ENCODE measurements around the gene LRCH4. TPM values are rescaled to one million over a fixed set of nuclear protein-coding genes. Genes with fewer than 3 reads are reported as not detected.
A peak's percentile ranks its signal among the peaks of the same experiment; 100 is the strongest.

LRCH4 gene
- total RNA-seq, 4 donors from 2014 or later, result 115 to 508 (median 151) TPM

- WGBS, 2 donors (ENCODE audit: low coverage in 1 of 2), result 90 to 91% methylated on average over 2 to 17 of the region's 17 CpGs
These were observed 5.7 kb upstream of the LRCH4 start for GRCh38 chr7:100591596-100591995.

GRCh38 chr7:100590077-100590737, 4.3 kb upstream of the LRCH4 start:
- DNase-seq, result no peak
- WGBS, 2 donors (ENCODE audit: low coverage in 1 of 2), result 26 to 55% methylated on average over 4 to 20 of the region's 20 CpGs
- H3K9me3 ChIP-seq, result no peaks in the 10 kb centered on the region
- intact Hi-C loops (cut with DNase I; ENCODE audit: low total_unique reads) (no loop called here), in situ Hi-C loops (cut with MboI; ENCODE audit: low pct_ligation_motif_present in 1 of 4, low pct_unique_long_range_greater_than_20kb in 1 of 4, low sequenced_read_pairs in 3 of 4) (loop anchor here in 1 of 4 donors (25.0 kb wide), 1 partner anchor 97 kb away; the partner anchor contains the start of gene GIGYF1)
- peaks cover 0 to 11% (median 8%) of the 10 kb centered on the region in 4 donors for H3K4me1 ChIP-seq
- H3K4me3 ChIP-seq, result no peak overlapping the region
- no peak for TF ChIP-seq POLR2A (IDR thresholded peaks at IDR 0.05)
- no peak for TF ChIP-seq EP300 (IDR thresholded peaks at IDR 0.05; ENCODE audit: low read depth)
- TF ChIP-seq CTCF (IDR thresholded peaks at IDR 0.05), result no peak
- no peak for TF ChIP-seq POLR2AphosphoS5 (IDR thresholded peaks at IDR 0.05)
- no peaks in the 10 kb centered on the region for H3K36me3 ChIP-seq
- peak overlapping the region in 2 of 4 donors; percentile 21 to 38 for H3K27ac ChIP-seq
- no peaks in the 10 kb centered on the region for H3K27me3 ChIP-seq

More at GRCh38 chr7:100591596-100591995, 5.7 kb upstream of the LRCH4 start:
- in situ Hi-C loops (cut with MboI; ENCODE audit: low pct_ligation_motif_present in 1 of 4, low pct_unique_long_range_greater_than_20kb in 1 of 4, low sequenced_read_pairs in 3 of 4) (loop anchor here in 1 of 4 donors (25.0 kb wide), 1 partner anchor 96 kb away; the partner anchor contains the start of gene GIGYF1), intact Hi-C loops (cut with DNase I; ENCODE audit: low total_unique reads) (no loop called here)
- Histone ChIP-seq H3K9me3 (no peaks in the 10 kb centered on the region), H3K4me3 (no peak overlapping the region), H3K4me1 (peaks cover 0 to 9% (median 6%) of the 10 kb centered on the region in 4 donors), H3K27ac (no peak overlapping the region), H3K27me3 (no peaks in the 10 kb centered on the region), H3K36me3 (no peaks in the 10 kb centered on the region)
- DNase-seq, result no peak
- TF ChIP-seq POLR2AphosphoS5 (IDR thresholded peaks at IDR 0.05), result no peak
- TF ChIP-seq CTCF (IDR thresholded peaks at IDR 0.05), result no peak
- no peak for TF ChIP-seq POLR2A (IDR thresholded peaks at IDR 0.05)
- no peak for TF ChIP-seq EP300 (IDR thresholded peaks at IDR 0.05; ENCODE audit: low read depth)

- H3K4me3 ChIP-seq, result no peak overlapping the region
- intact Hi-C loops (cut with DNase I; ENCODE audit: low total_unique reads), result no loop called here
These were observed 3.5 kb upstream of the LRCH4 start for GRCh38 chr7:100589341-100589947.

More at GRCh38 chr7:100589341-100589947, 3.5 kb upstream of the LRCH4 start:
- Histone ChIP-seq H3K27me3 (no peaks in the 10 kb centered on the region), H3K27ac (peak overlapping the region in 1 of 4 donors; percentile 21), H3K9me3 (no peaks in the 10 kb centered on the region), H3K36me3 (no peaks in the 10 kb centered on the region), H3K4me1 (peaks cover 5 to 19% (median 15%) of the 10 kb centered on the region in 4 donors)
- 64 to 67% methylated on average over 7 of the region's 7 CpGs for WGBS, 2 donors (ENCODE audit: low coverage in 1 of 2)
- no peak for TF ChIP-seq POLR2A (IDR thresholded peaks at IDR 0.05)
- TF ChIP-seq EP300 (IDR thresholded peaks at IDR 0.05; ENCODE audit: low read depth), result no peak
- TF ChIP-seq CTCF (IDR thresholded peaks at IDR 0.05), result no peak
- no peak for TF ChIP-seq POLR2AphosphoS5 (IDR thresholded peaks at IDR 0.05)
- in situ Hi-C loops (cut with MboI; ENCODE audit: low pct_ligation_motif_present in 1 of 4, low pct_unique_long_range_greater_than_20kb in 1 of 4, low sequenced_read_pairs in 3 of 4), result loop anchor here in 2 of 4 donors (10.0 to 25.0 kb wide), 2 partner anchors 85 to 98 kb away; partner anchors contain the start of genes GIGYF1 (in 1 of the 2) and GNB2 (in 1 of the 2)
- DNase-seq, result no peak

All from transverse colon (tissue), 4 donors.